CD4-positive, alpha-beta T cell treated with Interleukin-4 for 4 hours (primary cell): ENCODE data around the gene TAF6.

Experiments
- DNase-seq: peaks from one replicate; pipeline ENCODE4 v3.0.0-alpha.2; 2020

TAF6 gene

GRCh38 chr7:100119970-100120732 lies 993 bp upstream of the TAF6 start:
- peak; percentile 87 for DNase-seq

- no peak for DNase-seq
Measured at GRCh38 chr7:100118388-100119071, 628 bp downstream of the TAF6 start.

- DNase-seq: no peak
Measured at GRCh38 chr7:100115026-100115425, 4.1 kb downstream of the TAF6 start.

- DNase-seq: no peak
Measured at GRCh38 chr7:100111914-100112313, 7.2 kb downstream of the TAF6 start.

- no peak for DNase-seq
Measured at GRCh38 chr7:100111156-100111555, 8.0 kb downstream of the TAF6 start.

GRCh38 chr7:100109521-100110163 lies 9.5 kb downstream of the TAF6 start:
- no peak for DNase-seq

GRCh38 chr7:100107890-100108289 lies 11.3 kb downstream of the TAF6 start:
- DNase-seq: no peak

- no peak for DNase-seq
Measured at GRCh38 chr7:100107125-100107737, 11.9 kb downstream of the TAF6 start.

GRCh38 chr7:100106633-100107032 lies 12.5 kb downstream of the TAF6 start:
- DNase-seq: no peak

- no peak for DNase-seq
Measured at GRCh38 chr7:100105534-100105933, 13.6 kb downstream of the TAF6 start.

- no peak for DNase-seq
Measured at GRCh38 chr7:100102950-100103840, 16.0 kb downstream of the TAF6 start.

- DNase-seq: peak; percentile 97
Measured at GRCh38 chr7:100101016-100101862, 17.9 kb downstream of the TAF6 start, which contains the start of the genes AP4M1 and MCM7. Gene AP4M1, plus strand, starts transcription at chr7:100101643. Its CDS starts 72 bp downstream, at chr7:100101715. Gene MCM7, minus strand, starts transcription at chr7:100101397. Its CDS starts 103 bp downstream, at chr7:100101294.

- peak; percentile 83 for DNase-seq
Measured at GRCh38 chr7:100100420-100101015, 18.6 kb downstream of the TAF6 start.

- DNase-seq: no peak
Measured at GRCh38 chr7:100099452-100099851, 19.7 kb downstream of the TAF6 start.

- DNase-seq: no peak
Measured at GRCh38 chr7:100098913-100099312, 20.2 kb downstream of the TAF6 start.

- DNase-seq: no peak
Measured at GRCh38 chr7:100095704-100096103, 23.5 kb downstream of the TAF6 start.

GRCh38 chr7:100095289-100095688 lies 23.9 kb downstream of the TAF6 start:
- no peak for DNase-seq

GRCh38 chr7:100093925-100094486 lies 25.2 kb downstream of the TAF6 start:
- DNase-seq: no peak

- DNase-seq: no peak
Measured at GRCh38 chr7:100093498-100093897, 25.7 kb downstream of the TAF6 start.

- no peak for DNase-seq
Measured at GRCh38 chr7:100093054-100093453, 26.1 kb downstream of the TAF6 start.
